Liver (tissue), 9 donors: ENCODE data around the gene AP1S3. TPM values are rescaled to one million over a fixed set of nuclear protein-coding genes. Genes with fewer than 3 reads are reported as not detected.
"Not testable (repeated sequence)": the region's sequence is repeated elsewhere in the genome, so short reads cannot be mapped to it uniquely, and the experiment has no call there.

Experiments used
- DNase-seq: peaks from one replicate; pipeline ENCODE4 v3.0.0-alpha.2; 2017; ENCODE audit warnings: low spot score
- H3K27ac ChIP-seq, 2 donors: one replicate each; pipeline ENCODE4 v1.7.0; 2013; ENCODE audit warnings: inconsistent platforms in 2 of 2, low read length in 2 of 2, control low read depth in 1 of 2, low read depth in 1 of 2, mild to moderate bottlenecking in 1 of 2
- H3K27me3 ChIP-seq, 4 donors: one replicate each; pipeline versions ENCODE4 v1.6.1 to v1.7.0; 2013; ENCODE audit warnings: low read length in 3 of 4, inconsistent platforms in 1 of 4, mild to moderate bottlenecking in 1 of 4, moderate library complexity in 1 of 4; ENCODE audit not compliant: control insufficient read depth in 4 of 4, insufficient read depth in 4 of 4
- H3K36me3 ChIP-seq, 4 donors: one replicate each; pipeline versions ENCODE4 v1.6.1 to v1.7.0; 2013; ENCODE audit warnings: low read length in 3 of 4, mild to moderate bottlenecking in 3 of 4, low read depth in 1 of 4, moderate library complexity in 1 of 4; ENCODE audit not compliant: control insufficient read depth in 4 of 4, insufficient read depth in 3 of 4
- H3K4me1 ChIP-seq, 4 donors: one replicate each; pipeline versions ENCODE4 v1.6.1 to v1.7.0; 2013; ENCODE audit warnings: low read length in 3 of 4, mild to moderate bottlenecking in 3 of 4, moderate library complexity in 1 of 4; ENCODE audit not compliant: control insufficient read depth in 4 of 4, insufficient read depth in 4 of 4
- H3K4me3 ChIP-seq, 3 donors: one replicate each; pipeline versions ENCODE4 v1.6.1 to v1.7.0; 2013; ENCODE audit warnings: low read length in 3 of 3, control low read depth in 1 of 3, low read depth in 1 of 3, mild to moderate bottlenecking in 1 of 3
- H3K9ac ChIP-seq, 2 donors: one replicate each; pipeline ENCODE4 v1.7.0; 2013; ENCODE audit warnings: low read length in 2 of 2, mild to moderate bottlenecking in 2 of 2, moderate library complexity in 2 of 2, control low read depth in 1 of 2, low read depth in 1 of 2
- H3K9me3 ChIP-seq, 4 donors: one replicate each; pipeline versions ENCODE4 v1.6.1 to v1.7.0; 2013; ENCODE audit warnings: low read length in 3 of 4; ENCODE audit not compliant: control insufficient read depth in 4 of 4
- EGR1 ChIP-seq, 2 donors: IDR thresholded peaks; 2 replicates each; pipeline ENCODE4 v1.6.1; 2016 to 2018; ENCODE audit warnings: antibody characterized with exemption in 2 of 2, low read depth in 2 of 2
- GABPA ChIP-seq, 2 donors: IDR thresholded peaks in 1 of 2; conservative IDR thresholded peaks in 1 of 2; 2 replicates each; pipeline ENCODE4 v1.6.1; 2016; ENCODE audit warnings: antibody characterized with exemption in 2 of 2, mild to moderate bottlenecking in 1 of 2, moderate library complexity in 1 of 2
- HNF4A ChIP-seq, 2 donors: conservative IDR thresholded peaks; 2 replicates each; pipeline ENCODE4 v1.6.1; 2016; ENCODE audit warnings: antibody characterized with exemption in 2 of 2, mild to moderate bottlenecking in 2 of 2
- JUND ChIP-seq, 2 donors: IDR thresholded peaks; 2 replicates each; pipeline ENCODE4 v1.6.1; 2016; ENCODE audit warnings: antibody characterized with exemption in 2 of 2
- NR2F2 ChIP-seq: IDR thresholded peaks from 2 replicates; pipeline ENCODE4 v1.6.1; 2016; ENCODE audit warnings: antibody characterized with exemption
- YY1 ChIP-seq: IDR thresholded peaks from 2 replicates; pipeline ENCODE4 v1.6.1; 2016; ENCODE audit warnings: antibody characterized with exemption, mild to moderate bottlenecking
- WGBS: extraction: QIAGEN DNeasy Blood & Tissue Kit; methylation state at CpG from one replicate; pipeline ENCODE4 v1.1.7; 2013; 5-methylcytosine and 5-hydroxymethylcytosine counted together
- polyA plus RNA-seq, 2 donors: library from polyadenylated mRNA; stranded (reverse) in 1 of 2; unstranded in 1 of 2; fragments of 200-250 nt in 1 of 2; fragments of >200 nt in 1 of 2; fragmentation: Nextera tagmentation in 1 of 2; extraction: Ambion mirVana in 1 of 2; gene quantifications; one replicate each; pipeline versions ENCODE4 v1.2.1 to v1.2.3, GENCODE V29; 2013 to 2015
- total RNA-seq, 2 donors: library from RNA; depleted of rRNA; stranded (reverse); fragments of >200 nt; gene quantifications; one replicate each; pipeline ENCODE4 v1.2.3, GENCODE V29; 2014
- TF ChIP-seq, protein P1 (sequence below): IDR thresholded peaks from 2 replicates; pipeline ENCODE4 v1.6.1; 2016; ENCODE audit warnings: antibody characterized with exemption, mild to moderate bottlenecking
- donor health status: healthy.
- donor health status: healthy.
- donor health status: healthy.
- donor health status: healthy.
- donor health status: healthy.

The AP1S3 gene
- total and polyA plus RNA-seq, 4 donors, result 1.1 to 3.8 (median 2.4) TPM

DNA sequence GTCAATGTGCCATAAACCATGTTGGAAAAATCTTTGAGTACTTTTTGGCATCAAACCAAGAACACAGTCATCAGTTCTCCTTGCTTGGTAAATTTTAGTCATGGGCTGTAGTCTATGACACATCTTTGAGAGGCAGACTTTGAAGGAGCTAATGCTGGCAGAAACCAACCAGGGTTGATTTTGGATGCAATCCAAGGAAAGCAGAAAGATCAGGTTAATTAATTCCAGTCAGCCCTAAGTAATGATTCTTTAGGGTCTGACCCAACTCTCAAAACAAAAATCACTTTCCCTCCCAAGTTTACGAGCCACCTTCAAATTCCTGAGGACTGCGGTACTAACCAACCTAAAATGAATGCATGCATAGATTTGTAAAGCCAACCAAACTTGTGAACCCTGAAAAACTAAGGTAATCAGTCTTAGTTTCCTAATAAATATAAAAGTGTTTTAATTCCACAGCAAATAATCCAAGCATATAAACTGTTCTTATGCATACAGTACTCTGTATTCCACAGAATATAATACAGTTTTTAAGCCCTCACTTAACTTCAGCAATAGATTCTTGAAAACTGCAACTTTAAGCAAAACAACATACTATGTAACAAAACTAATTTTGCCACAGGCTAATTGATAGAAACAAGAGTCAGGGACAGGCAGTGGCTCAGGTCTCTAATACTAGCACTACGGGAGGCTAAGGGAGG lies 22.0 kb downstream of the AP1S3 start:
- Histone ChIP-seq H3K4me1 (no peaks in the 10 kb centered on the region), H3K27me3 (no peaks in the 10 kb centered on the region), H3K4me3 (no peak overlapping the region), H3K36me3 (no peaks in the 10 kb centered on the region), H3K27ac (no peak overlapping the region), H3K9me3 (no peaks in the 10 kb centered on the region), H3K9ac (no peak overlapping the region)
- TF ChIP-seq YY1 (no peak), HNF4A (conservative IDR thresholded peaks at IDR 0.05) (no peak), GABPA (IDR thresholded peaks at IDR 0.05 in 1 of 2, conservative IDR thresholded peaks at IDR 0.05 in 1 of 2) (no peak)
- WGBS, result 93% methylated on average over 3 of the region's 3 CpGs
- no peak for DNase-seq

DNA sequence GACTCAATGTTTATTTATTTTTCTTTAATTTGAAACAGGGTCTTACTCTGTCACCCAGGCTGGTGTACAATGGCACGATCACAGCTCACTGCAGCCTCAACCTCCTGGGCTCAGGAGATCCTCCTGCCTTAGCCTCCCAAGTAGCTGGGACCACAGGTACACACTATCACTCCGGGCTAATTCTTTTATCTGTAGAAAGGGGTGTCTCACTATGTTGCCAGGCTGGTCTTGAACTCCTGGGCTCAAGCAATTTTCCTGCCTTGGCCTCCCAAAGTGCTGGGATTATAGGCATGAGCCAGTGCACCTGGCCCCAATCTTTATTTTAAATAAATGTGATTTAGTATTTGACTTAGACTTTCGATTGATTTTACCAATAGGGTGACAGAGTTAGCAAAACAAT lies 22.6 kb downstream of the AP1S3 start:
- H3K9ac ChIP-seq, H3K9me3 ChIP-seq, H3K4me1 ChIP-seq, H3K27ac ChIP-seq, H3K36me3 ChIP-seq, DNase-seq, H3K27me3 ChIP-seq, H3K4me3 ChIP-seq: not testable (repeated sequence)
- 92% methylated on average over 3 of the region's 3 CpGs for WGBS

DNA sequence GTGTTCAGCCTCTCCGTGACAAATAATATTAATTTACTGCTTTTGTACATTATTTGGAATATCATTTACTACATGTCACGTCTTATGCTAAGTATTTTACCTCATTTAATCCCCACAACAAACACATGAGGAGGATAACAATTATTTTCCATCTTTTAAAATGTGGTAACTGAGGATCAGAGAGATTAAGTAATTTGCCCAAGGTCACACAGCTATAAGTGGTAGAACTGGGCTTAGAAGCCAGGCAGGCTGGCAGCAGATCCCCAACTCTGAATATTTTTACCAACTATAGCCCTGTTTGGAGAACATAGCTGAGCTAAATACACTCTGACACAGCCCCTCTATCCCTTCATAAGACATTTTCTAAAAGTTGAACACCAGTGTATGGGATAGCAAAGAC lies 24.1 kb downstream of the AP1S3 start:
- Histone ChIP-seq H3K4me1 (no peaks in the 10 kb centered on the region), H3K27me3 (no peaks in the 10 kb centered on the region), H3K4me3 (no peak overlapping the region), H3K27ac (no peak overlapping the region), H3K9ac (no peak overlapping the region), H3K36me3 (no peaks in the 10 kb centered on the region), H3K9me3 (no peaks in the 10 kb centered on the region)
- WGBS, result 97% methylated on average over 2 of the region's 2 CpGs
- TF ChIP-seq, protein P1, sequence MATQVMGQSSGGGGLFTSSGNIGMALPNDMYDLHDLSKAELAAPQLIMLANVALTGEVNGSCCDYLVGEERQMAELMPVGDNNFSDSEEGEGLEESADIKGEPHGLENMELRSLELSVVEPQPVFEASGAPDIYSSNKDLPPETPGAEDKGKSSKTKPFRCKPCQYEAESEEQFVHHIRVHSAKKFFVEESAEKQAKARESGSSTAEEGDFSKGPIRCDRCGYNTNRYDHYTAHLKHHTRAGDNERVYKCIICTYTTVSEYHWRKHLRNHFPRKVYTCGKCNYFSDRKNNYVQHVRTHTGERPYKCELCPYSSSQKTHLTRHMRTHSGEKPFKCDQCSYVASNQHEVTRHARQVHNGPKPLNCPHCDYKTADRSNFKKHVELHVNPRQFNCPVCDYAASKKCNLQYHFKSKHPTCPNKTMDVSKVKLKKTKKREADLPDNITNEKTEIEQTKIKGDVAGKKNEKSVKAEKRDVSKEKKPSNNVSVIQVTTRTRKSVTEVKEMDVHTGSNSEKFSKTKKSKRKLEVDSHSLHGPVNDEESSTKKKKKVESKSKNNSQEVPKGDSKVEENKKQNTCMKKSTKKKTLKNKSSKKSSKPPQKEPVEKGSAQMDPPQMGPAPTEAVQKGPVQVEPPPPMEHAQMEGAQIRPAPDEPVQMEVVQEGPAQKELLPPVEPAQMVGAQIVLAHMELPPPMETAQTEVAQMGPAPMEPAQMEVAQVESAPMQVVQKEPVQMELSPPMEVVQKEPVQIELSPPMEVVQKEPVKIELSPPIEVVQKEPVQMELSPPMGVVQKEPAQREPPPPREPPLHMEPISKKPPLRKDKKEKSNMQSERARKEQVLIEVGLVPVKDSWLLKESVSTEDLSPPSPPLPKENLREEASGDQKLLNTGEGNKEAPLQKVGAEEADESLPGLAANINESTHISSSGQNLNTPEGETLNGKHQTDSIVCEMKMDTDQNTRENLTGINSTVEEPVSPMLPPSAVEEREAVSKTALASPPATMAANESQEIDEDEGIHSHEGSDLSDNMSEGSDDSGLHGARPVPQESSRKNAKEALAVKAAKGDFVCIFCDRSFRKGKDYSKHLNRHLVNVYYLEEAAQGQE, result no peak
- no peak for DNase-seq

DNA sequence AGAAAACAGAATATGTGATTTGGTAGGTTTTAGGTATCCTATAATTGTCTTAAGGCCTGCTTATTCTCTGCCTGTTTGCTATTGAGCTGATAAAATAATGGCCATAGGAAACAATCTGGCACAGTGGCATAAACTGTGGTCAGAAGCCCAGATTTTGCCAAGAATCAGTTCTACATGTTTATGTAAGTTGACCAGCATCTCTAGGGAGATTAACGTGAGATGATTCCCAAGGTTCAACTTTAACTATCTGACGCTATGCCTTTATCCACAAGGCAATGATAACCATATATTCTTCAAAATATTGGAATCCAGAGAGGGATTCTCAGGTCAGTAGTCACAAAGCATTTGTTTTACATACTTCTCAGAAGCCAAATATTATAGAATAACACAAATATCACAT lies 25.6 kb downstream of the AP1S3 start:
- Histone ChIP-seq H3K36me3 (peaks cover 0 to 1% (median 0%) of the 10 kb centered on the region in 4 donors), H3K27ac (no peak overlapping the region), H3K4me1 (no peaks in the 10 kb centered on the region), H3K4me3 (no peak overlapping the region), H3K9me3 (no peaks in the 10 kb centered on the region), H3K27me3 (no peaks in the 10 kb centered on the region), H3K9ac (no peak overlapping the region)
- TF ChIP-seq HNF4A (conservative IDR thresholded peaks at IDR 0.05), result no peak
- no peak for TF ChIP-seq EGR1 (IDR thresholded peaks at IDR 0.05; ENCODE audit: low read depth in 2 of 2)
- no peak for TF ChIP-seq NR2F2
- TF ChIP-seq, protein P1, result no peak
- TF ChIP-seq YY1, result no peak
- no peak for TF ChIP-seq JUND (IDR thresholded peaks at IDR 0.05)
- no peak for DNase-seq
- WGBS, result 95% methylated on average over 2 of the region's 2 CpGs
